GM06990 (cell line): ENCODE measurements around the gene FGF12.

Experiments
- DNase-seq: peaks from one replicate; pipeline ENCODE4 v3.0.0-alpha.2; 2011; ENCODE audit not compliant: insufficient read length; ENCODE audit errors: extremely low read depth
- H3K27me3 ChIP-seq: replicated peaks from 2 replicates; pipeline ENCODE4 v1.6.0; 2011; ENCODE audit warnings: low read length; ENCODE audit not compliant: control insufficient read depth, insufficient read depth
- H3K36me3 ChIP-seq: 2 replicates; pipeline ENCODE4 v1.5.1; 2011; ENCODE audit warnings: low read length; ENCODE audit not compliant: control insufficient read depth, insufficient read depth
- H3K4me3 ChIP-seq: replicated peaks from 2 replicates; pipeline ENCODE4 v1.5.1; 2011; ENCODE audit warnings: low read depth, mild to moderate bottlenecking, control low read depth, low read length
- TF ChIP-seq, protein P1 (sequence below): IDR thresholded peaks from 2 replicates; pipeline ENCODE4 v1.5.1; 2011; ENCODE audit warnings: low read length, control low read depth, mild to moderate bottlenecking, inconsistent platforms; ENCODE audit not compliant: insufficient read depth, poor library complexity, severe bottlenecking

Gene FGF12

DNA sequence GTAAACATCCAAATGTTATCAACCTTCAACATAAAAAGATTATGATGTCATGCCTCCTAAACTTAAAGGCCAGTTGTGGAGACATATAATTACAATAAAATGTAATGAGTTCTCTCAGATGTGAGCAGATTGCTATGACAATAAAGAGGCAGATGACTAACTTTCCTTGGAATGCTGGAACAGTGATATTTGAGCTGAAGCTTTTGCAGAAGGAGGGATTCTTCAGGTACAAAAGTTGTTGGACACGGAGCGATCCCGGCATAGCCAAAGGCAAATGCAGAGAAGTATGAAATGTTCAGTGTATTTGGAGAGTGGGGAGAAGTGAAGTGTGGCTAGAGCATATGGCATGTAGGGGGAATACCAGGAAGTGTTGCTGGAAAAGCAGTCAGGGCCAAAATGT, 520.1 kb downstream of the FGF12 start:
- no peaks in the 10 kb centered on the region for H3K36me3 ChIP-seq
- no peaks in the 10 kb centered on the region for H3K27me3 ChIP-seq
- no peak for DNase-seq
- TF ChIP-seq, protein P1, sequence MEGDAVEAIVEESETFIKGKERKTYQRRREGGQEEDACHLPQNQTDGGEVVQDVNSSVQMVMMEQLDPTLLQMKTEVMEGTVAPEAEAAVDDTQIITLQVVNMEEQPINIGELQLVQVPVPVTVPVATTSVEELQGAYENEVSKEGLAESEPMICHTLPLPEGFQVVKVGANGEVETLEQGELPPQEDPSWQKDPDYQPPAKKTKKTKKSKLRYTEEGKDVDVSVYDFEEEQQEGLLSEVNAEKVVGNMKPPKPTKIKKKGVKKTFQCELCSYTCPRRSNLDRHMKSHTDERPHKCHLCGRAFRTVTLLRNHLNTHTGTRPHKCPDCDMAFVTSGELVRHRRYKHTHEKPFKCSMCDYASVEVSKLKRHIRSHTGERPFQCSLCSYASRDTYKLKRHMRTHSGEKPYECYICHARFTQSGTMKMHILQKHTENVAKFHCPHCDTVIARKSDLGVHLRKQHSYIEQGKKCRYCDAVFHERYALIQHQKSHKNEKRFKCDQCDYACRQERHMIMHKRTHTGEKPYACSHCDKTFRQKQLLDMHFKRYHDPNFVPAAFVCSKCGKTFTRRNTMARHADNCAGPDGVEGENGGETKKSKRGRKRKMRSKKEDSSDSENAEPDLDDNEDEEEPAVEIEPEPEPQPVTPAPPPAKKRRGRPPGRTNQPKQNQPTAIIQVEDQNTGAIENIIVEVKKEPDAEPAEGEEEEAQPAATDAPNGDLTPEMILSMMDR = no peak
- H3K4me3 ChIP-seq = no peak overlapping the region

DNA sequence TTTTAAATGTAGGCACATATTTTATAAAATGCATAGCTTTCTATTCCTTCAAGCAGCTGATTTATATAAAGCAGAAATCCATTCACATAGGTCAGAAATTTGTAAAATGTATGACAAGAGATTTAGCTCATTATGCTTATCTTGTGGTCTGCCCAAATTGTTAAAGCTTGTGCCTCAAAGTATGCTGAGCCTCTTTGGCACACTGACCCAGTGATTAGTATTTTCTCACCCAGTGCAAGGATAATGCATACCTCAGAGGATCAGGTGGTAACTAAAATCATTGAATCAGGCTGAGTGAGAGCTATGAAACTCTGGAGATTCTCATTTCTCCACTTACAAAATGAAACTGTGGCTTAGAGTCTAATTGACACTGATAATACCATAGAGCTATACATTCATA, 533.3 kb downstream of the FGF12 start:
- TF ChIP-seq, protein P1 = no peak

DNA sequence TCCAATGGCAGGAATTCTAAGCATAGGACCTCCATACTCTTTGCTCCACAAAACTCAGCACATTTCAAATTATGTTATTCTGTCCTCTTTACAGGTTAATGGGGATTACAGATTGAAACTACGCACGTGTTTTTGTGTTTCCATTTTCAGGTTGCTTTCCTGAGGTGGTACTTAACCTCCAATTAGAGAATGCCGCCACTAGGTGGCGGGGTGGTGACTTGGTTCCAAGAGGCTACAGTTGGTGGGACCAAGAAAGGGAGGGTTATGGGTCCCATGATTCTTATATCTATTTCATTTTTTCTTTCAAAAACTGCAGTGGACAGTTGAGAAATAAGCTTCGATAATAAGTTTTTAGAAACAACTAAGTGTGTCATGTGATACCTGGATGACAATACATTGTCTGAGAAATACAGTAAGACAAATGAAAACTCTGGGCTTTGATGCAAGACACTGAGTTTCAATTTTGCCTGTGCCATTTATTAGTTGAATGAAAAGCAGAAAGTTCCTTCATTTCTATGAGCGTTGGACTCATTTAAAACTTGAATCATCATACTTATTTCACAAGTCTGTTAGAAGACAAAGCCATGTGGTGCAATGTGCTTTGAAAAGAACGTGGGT, 539.0 kb downstream of the FGF12 start:
- Histone ChIP-seq H3K27me3 (no peaks in the 10 kb centered on the region), H3K36me3 (no peaks in the 10 kb centered on the region), H3K4me3 (no peak overlapping the region)
- TF ChIP-seq, protein P1 = peak; percentile 80
- no peak for DNase-seq

More for the DNA sequence above, 533.3 kb downstream of the FGF12 start:
- Histone ChIP-seq H3K36me3 (no peaks in the 10 kb centered on the region), H3K4me3 (no peak overlapping the region), H3K27me3 (no peaks in the 10 kb centered on the region)
- DNase-seq = no peak

DNA sequence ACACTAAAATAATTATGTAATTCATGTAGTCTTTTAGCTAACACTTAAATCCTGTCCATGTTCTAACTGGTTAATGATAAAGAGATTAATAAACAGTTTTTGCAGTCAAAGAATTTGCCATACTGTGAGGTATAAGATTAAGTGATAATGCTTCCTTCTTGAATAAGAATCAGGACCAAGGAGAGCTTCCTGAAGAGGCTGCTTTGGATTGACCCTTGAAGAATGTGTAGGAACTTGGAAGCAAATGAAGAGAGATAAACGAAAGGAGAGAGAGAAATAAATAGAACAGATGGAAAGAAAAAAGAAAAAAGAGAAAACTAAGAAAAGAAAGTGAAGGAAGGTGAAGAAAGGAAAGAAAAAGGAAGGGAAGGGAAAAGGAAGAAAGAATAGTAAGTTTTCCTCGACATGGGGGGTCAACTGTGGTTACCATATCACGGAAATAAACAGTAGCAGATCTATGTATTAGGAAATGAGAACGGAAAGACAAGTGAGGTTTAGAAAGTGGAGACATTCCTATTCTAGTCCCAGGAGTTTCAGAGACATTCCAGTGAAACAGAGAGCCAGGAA, 539.8 kb downstream of the FGF12 start:
- H3K4me3 ChIP-seq = no peak overlapping the region
- H3K36me3 ChIP-seq = no peaks in the 10 kb centered on the region
- no peaks in the 10 kb centered on the region for H3K27me3 ChIP-seq
- TF ChIP-seq, protein P1 = no peak
- DNase-seq = no peak

DNA sequence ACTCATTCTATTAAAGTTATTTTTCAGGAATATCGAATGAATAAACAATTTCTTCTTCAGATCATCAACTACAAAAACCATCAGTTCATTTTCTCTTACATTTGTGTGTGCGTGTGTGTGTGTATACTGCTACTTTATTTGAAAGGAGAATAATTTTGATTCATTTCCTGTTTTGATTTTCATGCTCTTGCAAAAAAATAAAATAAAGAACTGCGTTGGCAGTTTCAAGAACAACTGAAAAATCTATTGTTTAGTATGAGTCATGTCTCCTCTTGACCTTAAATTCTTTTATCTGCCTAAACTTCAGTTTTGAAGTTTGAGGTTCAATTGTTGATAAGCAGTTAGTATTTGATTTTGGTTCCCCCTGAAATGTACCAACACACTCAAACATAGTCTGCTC, 540.8 kb downstream of the FGF12 start:
- Histone ChIP-seq H3K36me3 (no peaks in the 10 kb centered on the region), H3K4me3 (no peak overlapping the region), H3K27me3 (no peaks in the 10 kb centered on the region)
- no peak for DNase-seq
- TF ChIP-seq, protein P1 = no peak
